CD4-positive, alpha-beta T cell treated with Interferon gamma for 1 hour (primary cell): ENCODE results near the gene CRTAC1.

Experiments
- DNase-seq: peaks from one replicate; pipeline ENCODE4 v3.0.0-alpha.2; 2020

The CRTAC1 gene

DNA sequence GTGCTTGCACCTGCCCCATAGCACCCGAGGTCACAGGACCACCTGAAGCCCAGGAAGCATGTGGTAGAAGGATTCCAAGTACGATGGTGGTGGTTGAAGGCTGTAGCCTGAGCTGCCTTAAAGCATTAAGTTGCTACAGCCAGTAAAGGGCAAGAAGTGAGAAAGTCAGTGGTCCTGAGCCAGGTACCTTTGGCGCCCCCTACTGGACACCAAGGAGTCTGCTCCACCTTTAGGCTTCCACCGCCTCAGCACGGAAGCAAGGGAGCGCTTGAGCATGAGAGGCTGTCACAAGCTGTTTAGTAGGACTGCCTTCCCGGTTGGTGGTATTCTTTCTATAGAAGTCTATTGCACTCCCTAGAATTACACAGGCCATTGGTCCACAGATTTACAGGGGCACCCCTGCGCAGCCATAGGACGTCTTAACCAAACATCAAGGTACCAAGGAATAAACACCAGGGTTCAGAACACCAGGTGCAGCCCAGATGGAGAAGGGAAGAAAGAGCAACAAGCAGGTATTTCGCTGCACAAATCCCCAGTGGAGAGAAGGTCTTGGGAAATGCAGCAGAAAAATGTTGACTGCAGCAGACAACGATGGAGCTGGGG is 2.2 kb downstream of the CRTAC1 start:
- DNase-seq = peak; percentile 34

DNA sequence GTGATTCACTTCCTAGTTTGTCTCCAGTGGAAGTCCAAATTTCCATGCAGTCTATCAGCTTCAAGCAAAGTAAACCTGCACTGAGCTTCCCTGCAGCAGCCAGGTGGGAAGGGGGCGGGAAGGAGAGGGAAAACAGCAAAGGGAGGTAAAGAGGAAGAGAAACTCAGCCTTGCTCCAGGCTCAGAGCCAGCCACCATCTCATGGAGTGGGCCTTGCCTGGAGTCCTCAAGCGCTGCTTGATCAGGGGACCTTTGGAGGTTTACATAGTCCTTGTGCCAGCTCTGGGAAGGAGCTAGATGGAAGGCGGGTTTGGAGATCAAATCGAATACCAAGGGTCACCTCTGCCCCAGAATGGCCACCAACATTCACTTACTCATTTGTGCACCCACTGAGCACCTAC is 7.4 kb downstream of the CRTAC1 start:
- DNase-seq = no peak

DNA sequence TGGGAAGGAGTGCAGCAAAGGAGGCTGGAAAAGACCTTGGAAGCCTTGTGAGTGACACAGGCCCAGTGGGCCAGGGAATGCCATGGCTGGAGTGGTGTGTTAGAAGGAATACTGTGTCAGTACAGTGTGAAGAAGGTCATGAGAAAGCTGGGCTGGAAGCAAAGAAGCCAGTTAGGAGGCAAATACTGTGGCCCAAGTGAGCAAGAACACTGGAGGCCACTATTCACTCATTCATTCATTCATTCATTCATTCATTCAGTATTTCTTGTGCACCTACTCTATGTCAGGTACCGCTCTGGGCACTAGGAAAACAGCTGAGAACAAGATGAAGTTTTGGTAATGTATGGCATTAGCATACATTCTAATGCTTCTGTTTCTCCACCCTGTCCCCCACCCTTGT is 9.6 kb downstream of the CRTAC1 start:
- no peak for DNase-seq

- DNase-seq = no peak
Observed at GRCh38 chr10:98020254-98020653, 10.2 kb downstream of the CRTAC1 start.

DNA sequence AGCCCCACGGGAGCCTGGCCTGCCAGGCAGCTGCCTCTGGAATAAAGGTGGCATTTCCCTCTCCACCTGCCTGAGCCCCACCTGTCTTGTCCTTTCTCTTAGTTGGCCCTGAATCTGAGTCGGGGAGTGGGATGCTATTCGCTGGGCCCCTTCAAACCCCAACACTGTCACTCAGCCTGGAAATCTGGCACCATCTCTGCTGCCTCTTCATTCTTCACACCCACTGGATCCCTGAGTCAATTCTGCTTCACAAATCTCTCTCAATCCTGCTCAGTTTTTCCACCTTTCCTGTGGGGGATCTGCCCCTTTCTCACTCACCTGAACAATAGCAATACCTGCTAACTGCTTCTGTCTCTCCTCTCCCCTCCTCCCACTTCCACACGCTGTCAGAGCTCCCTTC is 10.6 kb downstream of the CRTAC1 start:
- DNase-seq = no peak

- DNase-seq = no peak
Observed at GRCh38 chr10:98016772-98017475, 13.5 kb downstream of the CRTAC1 start.

GRCh38 chr10:98013776-98014175 is 16.6 kb downstream of the CRTAC1 start:
- DNase-seq = no peak

- DNase-seq = no peak
Observed at GRCh38 chr10:98013122-98013521, 17.3 kb downstream of the CRTAC1 start.

DNA sequence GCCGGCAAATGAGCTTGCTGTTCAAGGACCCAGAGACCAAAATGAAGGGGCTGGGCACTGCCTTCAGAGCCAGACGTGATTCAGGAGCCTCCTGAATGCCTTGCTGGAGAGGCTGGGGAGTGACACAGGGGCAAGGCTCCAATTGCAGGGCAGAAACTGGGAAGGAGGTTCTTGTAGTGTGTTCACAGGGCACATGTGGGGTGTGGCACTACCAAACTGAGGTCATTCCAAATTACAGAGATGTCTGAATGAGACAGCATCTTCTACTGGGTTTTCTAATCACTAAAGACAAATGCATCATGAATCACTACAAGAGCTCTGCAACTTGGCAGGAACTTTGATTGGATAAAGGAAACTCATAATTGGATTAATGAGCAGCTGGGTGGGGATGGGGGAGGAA is 17.8 kb downstream of the CRTAC1 start:
- no peak for DNase-seq

- no peak for DNase-seq
Observed at GRCh38 chr10:98010939-98011685, 19.3 kb downstream of the CRTAC1 start.

DNA sequence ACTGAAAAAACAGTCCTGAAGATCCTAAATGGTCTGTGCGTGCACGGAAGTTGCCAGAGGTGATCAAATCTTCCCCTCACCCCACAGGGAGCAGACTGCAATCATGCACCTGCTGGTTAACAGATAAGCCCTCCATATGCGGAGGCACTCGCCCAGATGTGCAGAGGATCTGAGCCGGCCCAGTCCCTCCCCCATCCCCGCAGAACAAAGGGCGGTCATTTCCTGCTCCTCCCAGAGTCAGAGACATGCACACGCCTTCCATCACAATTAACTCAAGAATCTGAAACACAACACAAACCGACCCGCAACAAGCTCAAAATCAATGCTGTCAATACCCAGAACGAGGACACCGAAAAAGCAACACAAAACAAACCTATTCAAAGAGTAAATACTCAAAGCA is 24.2 kb downstream of the CRTAC1 start:
- DNase-seq = no peak

- DNase-seq = no peak
Observed at GRCh38 chr10:98001736-98002135, 28.7 kb downstream of the CRTAC1 start.

GRCh38 chr10:98000346-98000745 is 30.1 kb downstream of the CRTAC1 start:
- no peak for DNase-seq

- DNase-seq = no peak
Observed at GRCh38 chr10:97999923-98000248, 30.5 kb downstream of the CRTAC1 start.

DNA sequence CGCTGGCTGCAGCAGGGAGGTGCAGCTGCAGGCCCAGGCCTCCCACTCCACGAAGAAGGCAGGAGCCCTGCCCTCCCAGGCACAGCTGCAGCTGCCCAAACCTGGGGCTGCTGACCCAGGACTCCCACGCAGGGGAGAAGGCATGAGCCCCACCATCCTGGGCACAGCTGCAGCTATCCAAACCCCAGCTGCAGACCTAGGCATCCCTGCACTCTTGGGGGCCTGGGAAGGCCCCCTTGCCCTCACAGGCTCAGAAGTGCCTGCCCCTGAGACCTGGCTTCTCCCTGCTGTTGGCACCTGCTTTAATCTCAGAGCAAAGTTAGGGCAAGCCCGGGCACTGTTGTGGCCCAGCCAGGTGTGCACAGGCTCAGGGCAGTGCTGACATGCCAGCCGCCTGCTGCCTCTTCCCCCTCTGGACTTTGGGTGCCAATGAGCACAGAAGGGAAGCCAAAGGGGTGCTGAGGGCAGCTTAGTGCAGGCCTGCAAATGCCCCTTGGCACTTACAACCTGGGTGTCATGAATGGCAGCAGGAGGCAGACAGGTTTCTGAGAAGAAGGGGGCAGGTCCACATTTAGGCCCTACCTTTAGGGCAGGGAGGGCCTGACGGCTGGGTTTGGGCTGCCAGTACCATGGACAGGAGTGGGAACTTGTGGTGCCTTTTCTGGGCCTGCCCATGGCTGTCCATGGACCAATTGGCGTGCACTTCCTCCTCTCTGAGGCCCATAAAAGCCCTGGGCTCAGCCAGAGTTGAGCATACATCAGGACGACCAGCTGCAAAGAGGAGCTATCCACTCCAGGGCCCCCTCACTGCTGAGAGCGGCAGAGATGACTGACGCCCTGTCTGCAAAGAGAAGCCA is 31.1 kb downstream of the CRTAC1 start:
- no peak for DNase-seq

GRCh38 chr10:97991871-97992270 is 38.5 kb downstream of the CRTAC1 start:
- DNase-seq = no peak

DNA sequence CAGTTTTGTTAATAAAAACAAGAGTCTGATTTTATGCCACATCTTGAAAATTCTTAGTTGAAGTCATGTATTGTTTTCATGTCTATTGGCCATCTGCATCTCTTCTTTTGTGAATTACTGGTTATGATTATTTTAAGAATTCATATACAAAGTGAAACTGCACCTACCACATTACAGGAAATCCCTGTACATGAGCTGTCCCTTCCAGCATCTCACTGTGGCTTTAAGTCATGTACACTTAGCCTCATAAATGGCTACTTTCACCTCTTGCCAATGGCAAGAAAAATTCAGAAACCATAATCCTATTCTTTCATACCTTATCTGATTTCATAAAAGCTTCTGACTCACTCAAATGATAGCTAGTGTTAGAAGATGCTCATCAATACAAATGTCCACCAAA is 48.6 kb downstream of the CRTAC1 start:
- DNase-seq = no peak

DNA sequence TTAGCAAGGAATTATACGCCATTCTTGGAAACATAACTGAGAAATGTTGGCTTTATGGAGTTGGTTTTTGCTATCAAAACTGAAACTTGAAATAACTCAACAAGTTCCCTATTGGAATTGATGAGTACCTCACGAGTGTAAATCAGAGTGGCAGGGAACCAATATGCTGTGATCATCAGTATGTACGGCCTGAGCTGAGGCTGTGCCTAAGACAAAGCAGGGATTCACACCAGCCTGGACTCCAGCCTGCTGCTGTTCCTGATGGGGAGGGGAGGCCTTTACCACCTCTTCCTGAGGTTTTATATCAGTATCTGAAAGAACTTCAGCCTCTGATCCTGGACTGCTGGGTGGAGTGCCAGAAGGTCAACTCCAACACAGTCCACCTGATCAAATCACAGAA is 52.7 kb downstream of the CRTAC1 start:
- DNase-seq = no peak

DNA sequence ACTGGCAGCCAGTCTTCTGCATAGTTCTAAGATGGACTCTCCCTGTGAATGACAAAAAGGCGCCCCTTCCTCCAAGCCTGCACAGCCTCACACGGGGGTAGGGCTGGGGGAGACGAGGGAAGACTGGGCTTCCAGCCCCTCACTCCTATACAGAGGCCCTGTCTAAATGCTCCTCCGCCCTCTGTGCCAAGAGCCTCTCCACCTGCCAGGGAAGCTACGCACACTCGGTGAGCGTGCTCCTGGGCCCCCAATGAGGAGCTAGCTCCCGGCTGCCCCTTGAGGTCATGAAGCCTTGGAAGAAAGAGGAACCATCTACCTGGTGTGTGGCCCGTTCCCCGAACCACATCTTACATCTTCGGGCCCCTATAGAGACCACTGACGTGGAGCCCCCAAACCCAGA is 54.8 kb downstream of the CRTAC1 start:
- no peak for DNase-seq

DNA sequence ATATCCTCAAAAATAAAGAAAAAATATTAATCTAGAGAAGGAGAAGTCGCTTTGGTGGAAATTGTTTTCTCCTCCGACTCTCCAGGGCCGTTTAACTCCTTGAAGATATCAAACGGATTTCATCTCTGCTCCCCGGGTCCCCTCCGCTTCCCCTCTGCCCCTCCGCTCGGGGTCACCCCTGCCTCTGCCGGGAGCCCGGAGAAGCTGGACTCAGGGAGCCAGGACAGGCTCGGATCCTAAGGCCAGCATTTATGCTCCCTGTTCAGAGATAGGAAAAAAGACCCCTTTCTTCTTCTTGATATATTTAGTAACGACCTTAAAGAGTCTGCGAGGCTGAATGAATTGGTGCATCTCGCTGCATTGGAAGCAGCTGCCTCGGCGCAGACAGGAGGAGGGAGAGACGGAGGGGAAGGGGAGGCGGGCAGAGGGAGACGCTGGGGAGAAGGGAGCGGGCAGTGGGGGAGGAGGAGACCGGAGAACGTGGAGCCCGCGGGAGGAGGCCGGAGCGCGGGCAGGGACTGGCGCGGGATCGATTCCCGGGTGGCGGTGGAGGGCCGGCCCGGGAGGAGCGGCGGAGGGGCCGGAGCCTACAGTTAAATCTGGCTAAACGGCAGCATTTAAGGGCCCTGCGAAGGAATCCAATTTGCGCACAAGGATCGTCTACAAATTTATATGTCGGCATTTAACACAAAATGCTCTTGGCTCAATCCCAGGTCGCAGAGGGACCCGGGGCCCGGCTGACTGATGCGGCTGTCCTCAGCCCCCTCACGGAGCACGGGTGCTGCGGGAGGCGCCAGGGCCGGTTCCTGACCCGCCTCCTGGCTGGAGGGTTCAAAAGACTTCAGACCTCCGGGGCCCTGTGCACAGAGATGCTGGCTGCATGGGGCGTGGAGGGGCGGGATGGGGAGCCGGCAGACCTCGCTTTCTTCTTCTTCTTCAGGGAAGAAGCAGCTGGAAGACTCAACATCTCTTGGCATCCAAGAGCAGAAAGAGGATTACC is 55.6 kb downstream of the CRTAC1 start:
- no peak for DNase-seq

- no peak for DNase-seq
Observed at GRCh38 chr10:97974100-97974499, 56.3 kb downstream of the CRTAC1 start.

- DNase-seq = no peak
Observed at GRCh38 chr10:97969538-97970079, 60.8 kb downstream of the CRTAC1 start.
